ENCODE data around the gene IPO4.

The IPO4 gene

DNA sequence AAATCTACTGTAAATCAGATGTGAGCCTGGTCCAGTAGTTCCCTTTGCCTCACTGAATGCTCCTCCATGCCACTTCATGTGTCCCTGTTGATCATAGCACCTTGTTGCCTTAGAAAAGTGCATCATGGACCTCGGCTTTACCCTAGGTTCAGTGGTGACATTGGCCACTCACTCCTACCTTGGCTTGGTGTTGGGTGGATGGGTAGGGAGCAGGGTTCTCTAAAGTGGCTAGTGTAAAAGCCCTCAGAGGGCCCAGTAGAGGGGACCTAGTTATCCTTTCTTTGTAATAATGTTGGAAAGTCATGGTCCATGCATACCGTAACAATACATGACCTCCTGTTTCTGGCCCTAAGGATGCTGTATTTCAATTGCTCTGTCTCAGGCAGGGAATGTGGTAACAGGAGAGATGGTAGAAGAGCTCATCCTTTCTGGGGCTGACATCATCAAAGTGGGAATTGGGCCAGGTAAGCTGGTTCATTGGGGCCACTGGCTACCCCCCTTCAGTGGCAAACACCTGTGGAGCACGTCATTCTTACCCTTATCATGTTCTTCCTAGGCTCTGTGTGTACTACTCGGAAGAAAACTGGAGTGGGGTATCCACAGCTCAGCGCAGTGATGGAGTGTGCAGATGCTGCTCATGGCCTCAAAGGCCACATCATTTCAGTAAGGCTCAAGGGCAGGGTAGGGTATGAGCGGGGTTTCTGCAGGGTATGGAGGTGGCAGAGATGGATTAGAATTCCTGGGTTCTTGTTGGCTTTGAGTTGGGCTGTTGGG, 48.3 kb upstream of the IPO4 start:
- Histone ChIP-seq H3K27me3 (ENCODE audit: insufficient read depth, poor library complexity, severe bottlenecking) (no peaks in the 10 kb centered on the region), H3K27ac (replicated peaks) (no peak overlapping the region), H3K4me3 (replicated peaks; ENCODE audit: insufficient read depth, low read length) (no peak overlapping the region)
- DNase-seq (ENCODE audit: low read depth in 1 of 2, low spot score in 1 of 2): no peak
- TF ChIP-seq, protein P1, sequence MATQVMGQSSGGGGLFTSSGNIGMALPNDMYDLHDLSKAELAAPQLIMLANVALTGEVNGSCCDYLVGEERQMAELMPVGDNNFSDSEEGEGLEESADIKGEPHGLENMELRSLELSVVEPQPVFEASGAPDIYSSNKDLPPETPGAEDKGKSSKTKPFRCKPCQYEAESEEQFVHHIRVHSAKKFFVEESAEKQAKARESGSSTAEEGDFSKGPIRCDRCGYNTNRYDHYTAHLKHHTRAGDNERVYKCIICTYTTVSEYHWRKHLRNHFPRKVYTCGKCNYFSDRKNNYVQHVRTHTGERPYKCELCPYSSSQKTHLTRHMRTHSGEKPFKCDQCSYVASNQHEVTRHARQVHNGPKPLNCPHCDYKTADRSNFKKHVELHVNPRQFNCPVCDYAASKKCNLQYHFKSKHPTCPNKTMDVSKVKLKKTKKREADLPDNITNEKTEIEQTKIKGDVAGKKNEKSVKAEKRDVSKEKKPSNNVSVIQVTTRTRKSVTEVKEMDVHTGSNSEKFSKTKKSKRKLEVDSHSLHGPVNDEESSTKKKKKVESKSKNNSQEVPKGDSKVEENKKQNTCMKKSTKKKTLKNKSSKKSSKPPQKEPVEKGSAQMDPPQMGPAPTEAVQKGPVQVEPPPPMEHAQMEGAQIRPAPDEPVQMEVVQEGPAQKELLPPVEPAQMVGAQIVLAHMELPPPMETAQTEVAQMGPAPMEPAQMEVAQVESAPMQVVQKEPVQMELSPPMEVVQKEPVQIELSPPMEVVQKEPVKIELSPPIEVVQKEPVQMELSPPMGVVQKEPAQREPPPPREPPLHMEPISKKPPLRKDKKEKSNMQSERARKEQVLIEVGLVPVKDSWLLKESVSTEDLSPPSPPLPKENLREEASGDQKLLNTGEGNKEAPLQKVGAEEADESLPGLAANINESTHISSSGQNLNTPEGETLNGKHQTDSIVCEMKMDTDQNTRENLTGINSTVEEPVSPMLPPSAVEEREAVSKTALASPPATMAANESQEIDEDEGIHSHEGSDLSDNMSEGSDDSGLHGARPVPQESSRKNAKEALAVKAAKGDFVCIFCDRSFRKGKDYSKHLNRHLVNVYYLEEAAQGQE (IDR thresholded peaks at IDR 0.05; ENCODE audit: insufficient replicate concordance, low read depth): no peak
- 0 out of 2 replicates have a peak, but pooled peaks have one; percentile 7 for TF ChIP-seq POLR2AphosphoS5 (IDR thresholded peaks at IDR 0.05; ENCODE audit: low read depth)

DNA sequence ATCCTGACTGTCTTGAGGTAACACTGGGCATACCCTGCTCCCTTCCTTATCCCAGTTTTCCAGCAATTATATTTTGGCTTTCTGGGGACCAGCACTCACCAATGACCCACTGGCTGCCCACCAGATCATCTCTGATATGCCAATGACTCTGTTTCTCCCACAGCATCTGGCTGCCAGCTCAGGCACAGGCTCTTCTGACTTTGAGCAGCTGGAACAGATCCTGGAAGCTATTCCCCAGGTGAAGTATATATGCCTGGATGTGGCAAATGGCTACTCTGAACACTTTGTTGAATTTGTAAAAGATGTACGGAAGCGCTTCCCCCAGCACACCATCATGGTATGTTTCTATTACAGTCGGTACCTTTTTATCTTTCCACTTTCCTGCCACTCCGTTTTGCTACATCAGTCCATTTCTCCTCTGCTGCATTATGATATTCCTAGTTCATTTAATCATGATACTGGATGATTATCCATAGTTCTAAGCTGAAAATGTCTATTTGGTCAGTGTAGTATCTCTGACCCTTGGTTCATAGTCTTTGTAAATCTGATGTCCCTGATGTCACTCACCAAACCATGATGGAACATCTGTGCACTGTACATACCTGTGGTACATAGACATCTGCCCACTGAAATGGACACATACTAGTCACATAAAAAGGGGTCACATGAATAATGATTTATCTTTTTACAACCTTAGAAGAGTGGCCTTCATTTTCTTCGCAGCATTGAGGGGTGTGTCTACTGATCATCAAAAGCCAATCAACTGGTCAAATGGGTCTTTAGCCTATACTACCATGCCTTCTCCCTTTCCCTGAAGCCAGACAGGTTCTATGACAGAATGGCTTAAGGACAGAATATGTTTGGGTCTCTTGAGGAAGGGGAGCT, 47.4 kb upstream of the IPO4 start:
- TF ChIP-seq POLR2AphosphoS5 (IDR thresholded peaks at IDR 0.05; ENCODE audit: low read depth) (no peak), SPI1 (IDR thresholded peaks at IDR 0.05; ENCODE audit: borderline replicate concordance, low read depth) (no peak)
- TF ChIP-seq, protein P2, sequence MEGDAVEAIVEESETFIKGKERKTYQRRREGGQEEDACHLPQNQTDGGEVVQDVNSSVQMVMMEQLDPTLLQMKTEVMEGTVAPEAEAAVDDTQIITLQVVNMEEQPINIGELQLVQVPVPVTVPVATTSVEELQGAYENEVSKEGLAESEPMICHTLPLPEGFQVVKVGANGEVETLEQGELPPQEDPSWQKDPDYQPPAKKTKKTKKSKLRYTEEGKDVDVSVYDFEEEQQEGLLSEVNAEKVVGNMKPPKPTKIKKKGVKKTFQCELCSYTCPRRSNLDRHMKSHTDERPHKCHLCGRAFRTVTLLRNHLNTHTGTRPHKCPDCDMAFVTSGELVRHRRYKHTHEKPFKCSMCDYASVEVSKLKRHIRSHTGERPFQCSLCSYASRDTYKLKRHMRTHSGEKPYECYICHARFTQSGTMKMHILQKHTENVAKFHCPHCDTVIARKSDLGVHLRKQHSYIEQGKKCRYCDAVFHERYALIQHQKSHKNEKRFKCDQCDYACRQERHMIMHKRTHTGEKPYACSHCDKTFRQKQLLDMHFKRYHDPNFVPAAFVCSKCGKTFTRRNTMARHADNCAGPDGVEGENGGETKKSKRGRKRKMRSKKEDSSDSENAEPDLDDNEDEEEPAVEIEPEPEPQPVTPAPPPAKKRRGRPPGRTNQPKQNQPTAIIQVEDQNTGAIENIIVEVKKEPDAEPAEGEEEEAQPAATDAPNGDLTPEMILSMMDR (IDR thresholded peaks at IDR 0.05; ENCODE audit: insufficient read depth, low read length): no peak
- TF ChIP-seq, protein P1 (IDR thresholded peaks at IDR 0.05; ENCODE audit: insufficient replicate concordance, low read depth): no peak
- H3K27me3 ChIP-seq (ENCODE audit: insufficient read depth, poor library complexity, severe bottlenecking): no peaks in the 10 kb centered on the region
- H3K4me3 ChIP-seq (replicated peaks; ENCODE audit: insufficient read depth, low read length): no peak overlapping the region
- no peak for DNase-seq (ENCODE audit: low read depth in 1 of 2, low spot score in 1 of 2)
- H3K27ac ChIP-seq (replicated peaks): no peak overlapping the region

DNA sequence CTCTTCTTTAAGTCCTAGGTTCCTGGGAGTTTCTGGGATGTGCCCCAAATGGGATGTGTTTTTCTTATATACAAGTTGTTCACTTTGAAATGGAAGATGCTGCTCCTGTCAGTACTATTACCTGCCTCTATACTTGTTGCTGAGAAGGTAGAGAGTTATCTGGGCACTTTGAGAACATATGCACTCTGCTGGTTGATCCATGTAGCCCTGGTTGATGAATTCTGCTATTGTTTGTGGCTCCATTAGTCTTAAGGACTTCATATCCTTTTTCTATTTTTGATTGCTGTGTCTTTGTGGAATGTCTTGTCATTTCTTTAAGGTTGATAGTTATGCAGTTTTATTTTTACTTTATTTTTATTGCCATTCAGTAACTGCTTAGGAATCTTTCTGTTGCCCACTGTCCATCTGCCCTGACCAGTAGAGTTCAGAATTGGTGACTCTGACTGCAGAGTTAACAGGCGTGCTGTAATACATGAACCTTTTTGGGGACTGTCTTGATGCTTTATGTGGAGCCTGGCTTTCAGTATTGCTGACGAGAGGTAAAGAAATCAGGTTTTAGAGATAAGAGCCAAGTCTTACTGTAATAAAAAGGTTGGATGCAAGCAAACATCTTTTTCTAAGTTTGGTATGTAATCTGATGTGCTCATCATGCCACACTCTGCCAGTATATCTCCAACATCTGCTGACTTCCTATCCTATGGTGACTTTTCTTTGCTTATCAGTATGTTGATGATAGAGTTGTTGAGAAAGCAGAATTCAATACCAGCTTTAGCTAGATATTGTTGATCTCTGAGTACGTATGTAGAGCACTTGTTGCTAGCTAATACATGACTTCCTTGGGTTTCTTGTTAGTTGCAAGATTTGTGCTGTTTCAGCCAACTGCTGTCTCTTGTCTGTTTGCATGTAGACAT, 45.7 kb upstream of the IPO4 start:
- Histone ChIP-seq H3K4me3 (replicated peaks; ENCODE audit: insufficient read depth, low read length) (no peak overlapping the region), H3K27me3 (ENCODE audit: insufficient read depth, poor library complexity, severe bottlenecking) (no peaks in the 10 kb centered on the region), H3K27ac (replicated peaks) (no peak overlapping the region)
- no peak for DNase-seq (ENCODE audit: low read depth in 1 of 2, low spot score in 1 of 2)
- TF ChIP-seq SPI1 (IDR thresholded peaks at IDR 0.05; ENCODE audit: borderline replicate concordance, low read depth) (no peak), GABPA (IDR thresholded peaks at IDR 0.05; ENCODE audit: low read depth) (no peak), POLR2AphosphoS5 (IDR thresholded peaks at IDR 0.05; ENCODE audit: low read depth) (no peak)
- TF ChIP-seq, protein P2 (IDR thresholded peaks at IDR 0.05; ENCODE audit: insufficient read depth, low read length): no peak
- TF ChIP-seq, protein P1 (IDR thresholded peaks at IDR 0.05; ENCODE audit: insufficient replicate concordance, low read depth): no peak

All from HL-60 (cell line).